ENCODE results near the gene TMEM39A. TPM values are rescaled to one million over a fixed set of nuclear protein-coding genes. Genes with fewer than 3 reads are reported as not detected.

TMEM39A gene
- total and polyA plus RNA-seq, 12 donors = 10.4 to 70.5 (median 36.2) TPM

DNA sequence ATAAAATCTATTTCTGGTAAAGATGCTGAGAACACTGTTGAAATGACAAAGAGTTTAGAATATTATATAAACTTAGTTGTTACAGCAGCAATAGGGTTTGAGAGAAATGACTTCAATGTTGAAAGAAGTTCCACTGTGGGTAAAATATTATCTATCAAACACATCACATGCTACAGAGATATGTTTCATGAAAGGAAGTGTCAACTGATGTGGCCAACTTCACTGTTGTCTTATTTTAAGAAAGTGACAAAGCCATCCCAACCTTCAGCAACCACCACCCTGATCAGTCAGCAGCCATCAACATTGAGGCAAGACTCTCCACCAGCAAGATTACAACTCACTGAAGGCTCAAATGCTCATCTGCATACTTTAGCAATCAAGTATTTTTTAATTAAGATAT is 20.2 kb downstream of the TMEM39A start:
- no peak for TF ChIP-seq POLR2A (IDR thresholded peaks at IDR 0.05)
- TF ChIP-seq, protein P1, sequence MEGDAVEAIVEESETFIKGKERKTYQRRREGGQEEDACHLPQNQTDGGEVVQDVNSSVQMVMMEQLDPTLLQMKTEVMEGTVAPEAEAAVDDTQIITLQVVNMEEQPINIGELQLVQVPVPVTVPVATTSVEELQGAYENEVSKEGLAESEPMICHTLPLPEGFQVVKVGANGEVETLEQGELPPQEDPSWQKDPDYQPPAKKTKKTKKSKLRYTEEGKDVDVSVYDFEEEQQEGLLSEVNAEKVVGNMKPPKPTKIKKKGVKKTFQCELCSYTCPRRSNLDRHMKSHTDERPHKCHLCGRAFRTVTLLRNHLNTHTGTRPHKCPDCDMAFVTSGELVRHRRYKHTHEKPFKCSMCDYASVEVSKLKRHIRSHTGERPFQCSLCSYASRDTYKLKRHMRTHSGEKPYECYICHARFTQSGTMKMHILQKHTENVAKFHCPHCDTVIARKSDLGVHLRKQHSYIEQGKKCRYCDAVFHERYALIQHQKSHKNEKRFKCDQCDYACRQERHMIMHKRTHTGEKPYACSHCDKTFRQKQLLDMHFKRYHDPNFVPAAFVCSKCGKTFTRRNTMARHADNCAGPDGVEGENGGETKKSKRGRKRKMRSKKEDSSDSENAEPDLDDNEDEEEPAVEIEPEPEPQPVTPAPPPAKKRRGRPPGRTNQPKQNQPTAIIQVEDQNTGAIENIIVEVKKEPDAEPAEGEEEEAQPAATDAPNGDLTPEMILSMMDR (IDR thresholded peaks at IDR 0.05) = no peak
- H3K4me1 ChIP-seq (replicated peaks in 1 of 2) = no peaks in the 10 kb centered on the region
- H3K9me3 ChIP-seq (replicated peaks in 1 of 3) = no peaks in the 10 kb centered on the region
- intact Hi-C loops (cut with DNase I) = no loop called here
- no peak overlapping the region for H3K27ac ChIP-seq
- DNase-seq = no peak
- H3K27me3 ChIP-seq = no peaks in the 10 kb centered on the region
- H3K36me3 ChIP-seq (replicated peaks in 1 of 2) = peaks cover 0 to 52% of the 10 kb centered on the region in 2 donors
- no peak overlapping the region for H3K4me3 ChIP-seq

DNA sequence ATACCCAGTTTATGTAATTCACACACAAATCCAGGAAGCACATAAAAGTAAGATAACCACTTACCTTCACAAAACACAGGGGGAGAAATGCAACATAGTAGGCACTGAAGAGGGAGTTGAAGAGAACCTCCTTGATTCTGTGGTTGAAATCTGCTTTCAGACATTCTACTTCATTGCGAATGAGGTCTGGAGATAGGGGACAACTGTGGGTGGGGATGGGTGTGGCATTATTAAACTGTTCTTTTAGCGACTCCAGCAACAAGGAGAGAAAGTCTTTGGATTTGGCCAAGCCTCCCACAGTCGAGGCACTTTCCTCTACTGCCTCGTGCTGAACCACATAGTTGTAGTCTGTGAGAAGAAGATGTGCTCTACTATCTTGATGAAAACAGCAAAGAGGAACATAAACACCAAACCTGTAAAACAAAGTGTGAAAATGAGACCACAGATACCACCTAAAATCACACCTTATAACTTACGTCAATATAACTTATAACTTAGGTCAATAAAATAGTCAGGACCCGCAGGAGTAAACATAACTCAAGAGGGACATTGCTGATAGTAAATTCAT is 25.6 kb downstream of the TMEM39A start:
- Histone ChIP-seq H3K27me3 (no peaks in the 10 kb centered on the region), H3K4me3 (no peak overlapping the region), H3K36me3 (replicated peaks in 1 of 2) (peaks cover 0 to 60% of the 10 kb centered on the region in 2 donors), H3K9me3 (replicated peaks in 1 of 3) (no peaks in the 10 kb centered on the region), H3K4me1 (replicated peaks in 1 of 2) (no peaks in the 10 kb centered on the region), H3K27ac (no peak overlapping the region)
- TF ChIP-seq POLR2A (IDR thresholded peaks at IDR 0.05) = no peak
- TF ChIP-seq, protein P1 (IDR thresholded peaks at IDR 0.05) = no peak
- DNase-seq = no peak
- WGBS, 4 donors = 89 to 96% (median 92%) methylated on average over 6 of the region's 6 CpGs
- intact Hi-C loops (cut with DNase I) = no loop called here

DNA sequence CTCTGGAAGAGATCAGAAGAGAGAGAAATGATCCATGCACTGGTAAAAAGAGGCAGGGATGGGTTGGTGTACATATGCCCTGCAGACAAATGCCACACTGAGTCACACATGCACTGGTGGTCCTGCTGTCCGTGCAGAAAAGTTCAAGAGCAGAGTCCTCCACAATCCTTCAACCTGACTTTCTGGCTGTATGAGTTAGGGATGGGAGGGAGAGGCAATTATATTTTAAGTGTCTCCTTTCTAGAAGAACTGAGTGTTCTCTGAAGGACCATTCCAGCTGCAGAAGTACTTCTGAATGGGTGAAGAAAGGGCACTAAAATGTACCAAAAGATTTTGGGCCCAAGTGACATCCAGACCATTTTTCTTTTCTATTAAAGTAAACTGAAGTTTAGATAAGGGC is 26.4 kb downstream of the TMEM39A start:
- H3K36me3 ChIP-seq (replicated peaks in 1 of 2) = peaks cover 0 to 56% of the 10 kb centered on the region in 2 donors
- no peaks in the 10 kb centered on the region for H3K4me1 ChIP-seq (replicated peaks in 1 of 2)
- H3K27me3 ChIP-seq = no peaks in the 10 kb centered on the region
- TF ChIP-seq, protein P1 (IDR thresholded peaks at IDR 0.05) = no peak
- TF ChIP-seq POLR2A (IDR thresholded peaks at IDR 0.05) = no peak
- no peak overlapping the region for H3K27ac ChIP-seq
- intact Hi-C loops (cut with DNase I) = no loop called here
- H3K4me3 ChIP-seq = no peak overlapping the region
- 91 to 100% (median 95%) methylated on average over 1 of the region's 1 CpG for WGBS, 4 donors
- no peak for DNase-seq
- H3K9me3 ChIP-seq (replicated peaks in 1 of 3) = no peaks in the 10 kb centered on the region

DNA sequence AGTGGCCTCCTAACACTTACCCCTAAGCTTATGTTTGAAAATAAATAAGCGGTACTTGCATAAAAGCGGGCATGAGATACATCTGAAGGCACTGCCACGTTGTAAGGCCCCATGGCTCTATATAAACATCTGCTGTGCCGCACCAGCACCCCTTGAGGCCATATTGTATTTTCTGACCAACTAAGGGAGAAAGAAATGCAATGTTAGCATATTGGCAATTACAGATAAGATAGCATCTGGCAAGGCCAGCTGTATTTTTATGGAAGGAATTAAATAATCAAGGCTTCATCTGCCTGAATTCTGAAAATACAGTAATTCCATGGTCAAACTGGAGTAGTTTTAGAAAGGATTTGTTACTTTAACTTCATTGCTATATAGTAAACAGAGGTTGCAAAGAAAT is 28.7 kb downstream of the TMEM39A start:
- Histone ChIP-seq H3K27me3 (no peaks in the 10 kb centered on the region), H3K9me3 (replicated peaks in 1 of 3) (no peaks in the 10 kb centered on the region), H3K36me3 (replicated peaks in 1 of 2) (peaks cover 0 to 74% of the 10 kb centered on the region in 2 donors), H3K4me1 (replicated peaks in 1 of 2) (no peaks in the 10 kb centered on the region), H3K4me3 (no peak overlapping the region), H3K27ac (no peak overlapping the region)
- 96 to 98% (median 97%) methylated on average over 4 of the region's 4 CpGs for WGBS, 4 donors
- intact Hi-C loops (cut with DNase I) = no loop called here
- no peak for DNase-seq
- TF ChIP-seq, protein P1 (IDR thresholded peaks at IDR 0.05) = no peak
- TF ChIP-seq POLR2A (IDR thresholded peaks at IDR 0.05) = no peak
